Neural cell (in vitro differentiated cells): ENCODE measurements around the gene CHD6.

Source experiments
- EP300 ChIP-seq: fragments of 450-650 bp; conservative IDR thresholded peaks from 2 replicates; pipeline ENCODE4 v1.6.1; 2014; ENCODE audit warnings: antibody characterized with exemption, mild to moderate bottlenecking, moderate library complexity; ENCODE audit not compliant: poor library complexity, severe bottlenecking
- EZH2 ChIP-seq: fragments of 200-600, 300-800 bp; shearing (Covaris generic), sonication (generic); IDR thresholded peaks from 2 replicates; pipeline ENCODE4 v1.6.1; 2014; ENCODE audit warnings: antibody characterized with exemption, low read length, borderline replicate concordance, mild to moderate bottlenecking; ENCODE audit not compliant: insufficient read depth, poor library complexity, severe bottlenecking
- MXI1 ChIP-seq: fragments of 450-650 bp; conservative IDR thresholded peaks from 2 replicates; pipeline ENCODE4 v1.6.1; 2014; ENCODE audit warnings: antibody characterized with exemption, mild to moderate bottlenecking; ENCODE audit not compliant: poor library complexity, severe bottlenecking
- POLR2AphosphoS5 ChIP-seq: IDR thresholded peaks from 2 replicates; pipeline ENCODE4 v1.6.1; 2012
- RAD21 ChIP-seq: fragments of 450-650 bp; conservative IDR thresholded peaks from 2 replicates; pipeline ENCODE4 v1.6.1; 2014; ENCODE audit warnings: antibody characterized with exemption, mild to moderate bottlenecking, moderate library complexity
- SMC3 ChIP-seq: fragments of 450-650 bp; conservative IDR thresholded peaks from 2 replicates; pipeline ENCODE4 v1.6.1; 2014; ENCODE audit warnings: antibody characterized with exemption, mild to moderate bottlenecking, moderate library complexity; ENCODE audit not compliant: poor library complexity
- TAF1 ChIP-seq: IDR thresholded peaks from 2 replicates; pipeline ENCODE4 v1.6.1; 2012; ENCODE audit warnings: low read depth
- TF ChIP-seq, protein P1 (sequence below): fragments of 450-650 bp; IDR thresholded peaks from 2 replicates; pipeline ENCODE4 v1.5.1; 2014; ENCODE audit warnings: antibody characterized with exemption, mild to moderate bottlenecking, moderate library complexity; ENCODE audit not compliant: poor library complexity, severe bottlenecking
- TF ChIP-seq, protein P2 (sequence below): IDR thresholded peaks from 2 replicates; pipeline ENCODE4 v1.6.1; 2012; ENCODE audit warnings: borderline replicate concordance

DNA sequence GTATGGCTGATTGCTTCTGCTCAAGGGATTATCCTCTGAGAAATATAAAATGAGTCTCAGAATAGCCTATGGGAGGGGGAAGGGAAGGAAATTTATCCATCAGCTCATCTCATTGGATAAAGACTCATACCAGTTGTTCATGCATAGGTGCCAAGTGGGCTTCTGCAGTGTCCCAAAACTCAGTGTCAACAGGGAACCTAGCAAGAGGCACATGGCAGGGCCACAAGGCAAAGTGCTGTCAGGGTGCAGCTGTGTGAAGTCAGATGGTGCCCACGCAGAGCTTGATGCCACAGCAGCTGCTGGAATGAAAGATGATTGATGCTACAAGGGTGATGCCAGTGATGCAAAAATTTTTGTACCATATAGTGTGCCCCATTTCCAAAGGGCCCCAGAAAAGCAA is 3.2 kb upstream of the CHD6 start:
- TF ChIP-seq POLR2AphosphoS5 (no peak), SMC3 (no peak), MXI1 (no peak), RAD21 (no peak), EZH2 (no peak), TAF1 (no peak), EP300 (no peak)
- TF ChIP-seq, protein P1, sequence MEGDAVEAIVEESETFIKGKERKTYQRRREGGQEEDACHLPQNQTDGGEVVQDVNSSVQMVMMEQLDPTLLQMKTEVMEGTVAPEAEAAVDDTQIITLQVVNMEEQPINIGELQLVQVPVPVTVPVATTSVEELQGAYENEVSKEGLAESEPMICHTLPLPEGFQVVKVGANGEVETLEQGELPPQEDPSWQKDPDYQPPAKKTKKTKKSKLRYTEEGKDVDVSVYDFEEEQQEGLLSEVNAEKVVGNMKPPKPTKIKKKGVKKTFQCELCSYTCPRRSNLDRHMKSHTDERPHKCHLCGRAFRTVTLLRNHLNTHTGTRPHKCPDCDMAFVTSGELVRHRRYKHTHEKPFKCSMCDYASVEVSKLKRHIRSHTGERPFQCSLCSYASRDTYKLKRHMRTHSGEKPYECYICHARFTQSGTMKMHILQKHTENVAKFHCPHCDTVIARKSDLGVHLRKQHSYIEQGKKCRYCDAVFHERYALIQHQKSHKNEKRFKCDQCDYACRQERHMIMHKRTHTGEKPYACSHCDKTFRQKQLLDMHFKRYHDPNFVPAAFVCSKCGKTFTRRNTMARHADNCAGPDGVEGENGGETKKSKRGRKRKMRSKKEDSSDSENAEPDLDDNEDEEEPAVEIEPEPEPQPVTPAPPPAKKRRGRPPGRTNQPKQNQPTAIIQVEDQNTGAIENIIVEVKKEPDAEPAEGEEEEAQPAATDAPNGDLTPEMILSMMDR, result no peak
- TF ChIP-seq, protein P2, sequence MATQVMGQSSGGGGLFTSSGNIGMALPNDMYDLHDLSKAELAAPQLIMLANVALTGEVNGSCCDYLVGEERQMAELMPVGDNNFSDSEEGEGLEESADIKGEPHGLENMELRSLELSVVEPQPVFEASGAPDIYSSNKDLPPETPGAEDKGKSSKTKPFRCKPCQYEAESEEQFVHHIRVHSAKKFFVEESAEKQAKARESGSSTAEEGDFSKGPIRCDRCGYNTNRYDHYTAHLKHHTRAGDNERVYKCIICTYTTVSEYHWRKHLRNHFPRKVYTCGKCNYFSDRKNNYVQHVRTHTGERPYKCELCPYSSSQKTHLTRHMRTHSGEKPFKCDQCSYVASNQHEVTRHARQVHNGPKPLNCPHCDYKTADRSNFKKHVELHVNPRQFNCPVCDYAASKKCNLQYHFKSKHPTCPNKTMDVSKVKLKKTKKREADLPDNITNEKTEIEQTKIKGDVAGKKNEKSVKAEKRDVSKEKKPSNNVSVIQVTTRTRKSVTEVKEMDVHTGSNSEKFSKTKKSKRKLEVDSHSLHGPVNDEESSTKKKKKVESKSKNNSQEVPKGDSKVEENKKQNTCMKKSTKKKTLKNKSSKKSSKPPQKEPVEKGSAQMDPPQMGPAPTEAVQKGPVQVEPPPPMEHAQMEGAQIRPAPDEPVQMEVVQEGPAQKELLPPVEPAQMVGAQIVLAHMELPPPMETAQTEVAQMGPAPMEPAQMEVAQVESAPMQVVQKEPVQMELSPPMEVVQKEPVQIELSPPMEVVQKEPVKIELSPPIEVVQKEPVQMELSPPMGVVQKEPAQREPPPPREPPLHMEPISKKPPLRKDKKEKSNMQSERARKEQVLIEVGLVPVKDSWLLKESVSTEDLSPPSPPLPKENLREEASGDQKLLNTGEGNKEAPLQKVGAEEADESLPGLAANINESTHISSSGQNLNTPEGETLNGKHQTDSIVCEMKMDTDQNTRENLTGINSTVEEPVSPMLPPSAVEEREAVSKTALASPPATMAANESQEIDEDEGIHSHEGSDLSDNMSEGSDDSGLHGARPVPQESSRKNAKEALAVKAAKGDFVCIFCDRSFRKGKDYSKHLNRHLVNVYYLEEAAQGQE, result no peak
